Upper lobe of left lung (tissue), 6 donors: Measurements from ENCODE around the gene TSKU. TPM values are rescaled to one million over a fixed set of nuclear protein-coding genes. Genes with fewer than 3 reads are reported as not detected.

Experiments used
- ATAC-seq, 2 donors: fragments of 200-7000 bp; cut with Tn5 transposase; one replicate each; pipeline ENCODE4 v1.9.1; 2022; ENCODE audit warnings: mild to moderate bottlenecking in 2 of 2, moderate library complexity in 2 of 2; ENCODE audit not compliant: low FRiP score in 2 of 2
- DNase-seq, 2 donors: peaks; one replicate each; pipeline ENCODE4 v3.0.0-alpha.2; 2019 to 2020
- H3K27ac ChIP-seq, 4 donors: fragments of 200-600 bp; sonication (generic); one replicate each; pipeline ENCODE4 v1.5.1; 2016 to 2019
- H3K27me3 ChIP-seq, 4 donors: fragments of 200-600 bp; sonication (generic); one replicate each; pipeline ENCODE4 v1.5.1; 2017 to 2019
- H3K36me3 ChIP-seq, 4 donors: fragments of 200-600 bp; sonication (generic); one replicate each; pipeline ENCODE4 v1.5.1; 2016 to 2019
- H3K4me1 ChIP-seq, 4 donors: fragments of 200-600 bp; sonication (generic); one replicate each; pipeline ENCODE4 v1.5.1; 2018 to 2019
- H3K4me3 ChIP-seq, 4 donors: fragments of 200-600 bp; sonication (generic); one replicate each; pipeline ENCODE4 v1.5.1; 2017 to 2019; ENCODE audit warnings: mild to moderate bottlenecking in 2 of 4, moderate library complexity in 1 of 4
- H3K9me3 ChIP-seq, 4 donors: fragments of 200-600 bp; sonication (generic); one replicate each; pipeline ENCODE4 v1.5.1; 2018 to 2019
- EP300 ChIP-seq, 4 donors: sonication (generic); formaldehyde crosslinking; IDR thresholded peaks; one replicate each; pipeline ENCODE4 v1.5.1; 2017; ENCODE audit warnings: antibody characterized with exemption in 4 of 4, control low read depth in 2 of 4
- POLR2A ChIP-seq, 4 donors: fragments of 450-650 bp; IDR thresholded peaks; one replicate each; pipeline ENCODE4 v1.5.1; 2016 to 2017; ENCODE audit warnings: antibody characterized with exemption in 4 of 4, mild to moderate bottlenecking in 2 of 4
- POLR2AphosphoS5 ChIP-seq, 2 donors: sonication (generic); formaldehyde crosslinking; IDR thresholded peaks; one replicate each; pipeline ENCODE4 v1.5.1; 2017; ENCODE audit warnings: antibody characterized with exemption in 2 of 2
- WGBS, 2 donors: methylation state at CpG; one replicate each; pipeline ENCODE4 v1.1.5; 2017 to 2018; 5-methylcytosine and 5-hydroxymethylcytosine counted together
- total RNA-seq, 6 donors: library from RNA; depleted of rRNA in 4 of 6; stranded (reverse); fragments of >200 nt in 4 of 6; gene quantifications; one replicate each; pipeline versions ENCODE4 v1.1.0 to v1.2.1, GENCODE V29; 2016 to 2021
- TF ChIP-seq, protein P1 (sequence below), 6 experiments: fragments of 450-650 bp in 4 of 6; fragments of 200-600 bp in 2 of 6; sonication (generic) in 2 of 6; IDR thresholded peaks; one replicate each; pipeline ENCODE4 v1.5.1; 2016 to 2019; ENCODE audit warnings: antibody characterized with exemption in 6 of 6
- donor health status: DM: no; HTN: no; CAD: no; lungs with moderate emphysema.
- donor health status: DM: no; HTN: yes; CAD: no; lungs with severe emphysema.

Gene TSKU
- total RNA-seq, 6 donors from 2014 or later, result 2.1 to 19.8 (median 9.5) TPM

DNA sequence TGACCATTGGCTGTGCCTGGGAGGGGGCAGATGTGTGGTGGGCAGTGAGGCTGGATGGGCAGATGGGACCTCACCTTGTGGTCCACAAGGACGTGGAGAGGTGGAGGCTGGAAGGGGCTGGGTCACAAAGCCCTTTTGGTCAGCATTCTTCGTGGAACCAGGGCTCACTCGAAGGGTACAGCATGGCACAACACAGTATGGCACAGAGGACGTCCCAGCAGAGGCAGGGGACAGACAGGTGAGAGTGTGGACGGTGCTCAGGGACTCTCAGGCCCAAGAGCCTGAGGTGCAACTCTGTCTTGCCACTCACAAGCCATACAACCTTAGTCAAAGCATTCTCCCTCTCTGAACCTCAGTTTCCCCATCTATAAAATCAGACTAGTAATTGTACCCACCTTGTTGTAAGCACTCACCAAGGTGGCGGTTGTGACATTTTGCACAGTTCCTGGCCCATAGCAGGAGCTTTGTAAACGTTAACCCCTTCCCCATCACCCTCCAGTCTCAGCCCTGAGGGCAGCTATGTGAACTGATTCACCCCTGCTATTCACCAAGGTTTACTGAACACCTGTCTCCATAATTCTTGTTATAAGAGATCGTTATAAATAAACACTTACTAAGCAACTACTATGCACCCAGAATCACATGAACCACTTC lies 11.6 kb upstream of the TSKU start:
- Histone ChIP-seq H3K36me3 (no peaks in the 10 kb centered on the region), H3K4me1 (peaks cover 30 to 43% (median 35%) of the 10 kb centered on the region in 4 donors), H3K27me3 (no peaks in the 10 kb centered on the region), H3K9me3 (peaks cover 6 to 12% (median 8%) of the 10 kb centered on the region in 4 donors), H3K27ac (peak overlapping the region in 3 of 4 donors; percentile 6 to 46 (median 35)), H3K4me3 (no peak overlapping the region)
- TF ChIP-seq EP300 (IDR thresholded peaks at IDR 0.05) (no peak), POLR2AphosphoS5 (IDR thresholded peaks at IDR 0.05) (no peak), POLR2A (IDR thresholded peaks at IDR 0.05) (no peak)
- TF ChIP-seq, protein P1, sequence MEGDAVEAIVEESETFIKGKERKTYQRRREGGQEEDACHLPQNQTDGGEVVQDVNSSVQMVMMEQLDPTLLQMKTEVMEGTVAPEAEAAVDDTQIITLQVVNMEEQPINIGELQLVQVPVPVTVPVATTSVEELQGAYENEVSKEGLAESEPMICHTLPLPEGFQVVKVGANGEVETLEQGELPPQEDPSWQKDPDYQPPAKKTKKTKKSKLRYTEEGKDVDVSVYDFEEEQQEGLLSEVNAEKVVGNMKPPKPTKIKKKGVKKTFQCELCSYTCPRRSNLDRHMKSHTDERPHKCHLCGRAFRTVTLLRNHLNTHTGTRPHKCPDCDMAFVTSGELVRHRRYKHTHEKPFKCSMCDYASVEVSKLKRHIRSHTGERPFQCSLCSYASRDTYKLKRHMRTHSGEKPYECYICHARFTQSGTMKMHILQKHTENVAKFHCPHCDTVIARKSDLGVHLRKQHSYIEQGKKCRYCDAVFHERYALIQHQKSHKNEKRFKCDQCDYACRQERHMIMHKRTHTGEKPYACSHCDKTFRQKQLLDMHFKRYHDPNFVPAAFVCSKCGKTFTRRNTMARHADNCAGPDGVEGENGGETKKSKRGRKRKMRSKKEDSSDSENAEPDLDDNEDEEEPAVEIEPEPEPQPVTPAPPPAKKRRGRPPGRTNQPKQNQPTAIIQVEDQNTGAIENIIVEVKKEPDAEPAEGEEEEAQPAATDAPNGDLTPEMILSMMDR (IDR thresholded peaks at IDR 0.05), result no peak
- 76 to 86% methylated on average over 7 to 8 of the region's 8 CpGs for WGBS, 2 donors
- DNase-seq (no peak), ATAC-seq (no peak)

DNA sequence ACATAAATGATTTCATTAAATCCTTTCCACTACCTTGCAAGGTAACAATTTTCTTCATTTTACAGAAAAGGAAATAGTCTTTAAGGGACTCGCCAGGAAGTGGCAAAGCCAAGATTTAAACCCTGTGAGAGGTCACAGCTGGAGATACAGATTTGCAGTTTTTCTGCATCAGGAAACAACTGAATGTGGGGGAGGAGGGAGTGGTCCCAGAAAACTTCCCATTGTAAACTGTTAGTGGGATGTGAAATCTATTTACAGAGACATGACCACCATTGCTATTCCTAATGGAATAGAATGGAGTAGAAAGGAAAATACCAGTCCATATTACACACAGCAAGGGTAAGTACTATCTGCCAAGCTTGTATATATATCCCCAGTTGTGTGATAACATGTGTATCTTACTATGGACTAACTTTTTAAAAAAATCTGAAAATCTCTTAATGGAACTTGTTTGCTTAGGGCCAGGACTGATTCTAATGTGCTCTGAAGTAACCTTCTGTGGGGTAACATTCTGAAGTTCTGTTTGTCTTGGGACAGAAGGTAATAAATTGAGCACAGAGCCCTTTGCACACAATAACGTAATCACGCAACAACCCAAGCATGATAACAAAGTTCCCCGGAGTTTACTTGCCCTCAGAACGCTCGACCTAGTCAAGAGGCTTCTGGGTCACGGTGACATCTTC lies 10.9 kb upstream of the TSKU start:
- no peaks in the 10 kb centered on the region for H3K27me3 ChIP-seq
- H3K36me3 ChIP-seq, result no peaks in the 10 kb centered on the region
- peaks cover 9 to 16% (median 13%) of the 10 kb centered on the region in 4 donors for H3K9me3 ChIP-seq
- TF ChIP-seq, protein P1 (IDR thresholded peaks at IDR 0.05), result no peak
- TF ChIP-seq POLR2AphosphoS5 (IDR thresholded peaks at IDR 0.05) (no peak), POLR2A (IDR thresholded peaks at IDR 0.05) (no peak), EP300 (IDR thresholded peaks at IDR 0.05) (no peak)
- ATAC-seq (peak in 1 of 2 donors; percentile 28), DNase-seq (no peak)
- WGBS, 2 donors, result 77 to 79% methylated on average over 7 of the region's 7 CpGs
- peaks cover 30 to 40% (median 35%) of the 10 kb centered on the region in 4 donors for H3K4me1 ChIP-seq
- H3K4me3 ChIP-seq, result no peak overlapping the region
- H3K27ac ChIP-seq, result no peak overlapping the region

- TF ChIP-seq POLR2AphosphoS5 (IDR thresholded peaks at IDR 0.05), result no peak
- TF ChIP-seq POLR2A (IDR thresholded peaks at IDR 0.05), result no peak
- TF ChIP-seq, protein P1 (IDR thresholded peaks at IDR 0.05), result no peak
- TF ChIP-seq EP300 (IDR thresholded peaks at IDR 0.05), result no peak
- H3K36me3 ChIP-seq, result no peaks in the 10 kb centered on the region
- no peak overlapping the region for H3K27ac ChIP-seq
- peaks cover 29 to 34% (median 33%) of the 10 kb centered on the region in 4 donors for H3K4me1 ChIP-seq
- WGBS, 2 donors, result 84% methylated on average over 5 of the region's 5 CpGs
- no peaks in the 10 kb centered on the region for H3K27me3 ChIP-seq
- ATAC-seq (no peak), DNase-seq (no peak)
- H3K4me3 ChIP-seq, result no peak overlapping the region
- peaks cover 9 to 19% (median 14%) of the 10 kb centered on the region in 4 donors for H3K9me3 ChIP-seq
Observed at GRCh38 chr11:76772783-76773106, 10.4 kb upstream of the TSKU start.

DNA sequence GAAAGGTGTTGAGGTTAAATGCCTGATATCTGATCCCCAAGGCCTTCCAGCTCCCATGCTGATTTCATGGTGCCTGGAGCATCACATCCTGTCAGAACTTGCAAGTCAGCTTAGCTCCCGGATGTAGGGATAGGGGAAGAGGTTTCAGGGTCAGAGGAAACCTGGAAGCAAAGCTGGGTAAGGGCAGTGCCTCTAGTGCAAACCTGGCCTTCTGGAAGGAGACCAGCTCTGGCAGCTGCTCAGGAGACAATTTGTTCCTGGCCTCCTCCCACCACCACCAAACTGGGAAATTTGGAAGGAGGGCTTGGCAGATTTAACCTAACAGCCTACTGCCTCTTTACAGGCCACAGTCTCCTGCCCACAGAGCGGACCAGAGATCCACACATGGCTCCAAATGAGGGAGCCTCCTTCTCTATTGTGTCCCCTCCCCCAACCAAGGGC lies 9.2 kb upstream of the TSKU start:
- Histone ChIP-seq H3K27me3 (no peaks in the 10 kb centered on the region), H3K4me1 (peaks cover 17 to 23% (median 21%) of the 10 kb centered on the region in 4 donors), H3K36me3 (no peaks in the 10 kb centered on the region), H3K4me3 (no peak overlapping the region), H3K27ac (no peak overlapping the region), H3K9me3 (peaks cover 9 to 19% (median 14%) of the 10 kb centered on the region in 4 donors)
- ATAC-seq, result no peak
- 78 to 81% methylated on average over 2 of the region's 2 CpGs for WGBS, 2 donors
- DNase-seq, result no peak
- TF ChIP-seq, protein P1 (IDR thresholded peaks at IDR 0.05), result no peak
- TF ChIP-seq POLR2AphosphoS5 (IDR thresholded peaks at IDR 0.05), result no peak
- no peak for TF ChIP-seq POLR2A (IDR thresholded peaks at IDR 0.05)
- TF ChIP-seq EP300 (IDR thresholded peaks at IDR 0.05), result no peak
